HL-60/S4 treated with phorbol 12-myristate 13-acetate at 8.2 ng/mL for 4 days and 3 days (cell line): ENCODE measurements around the gene ABCB9.

ENCODE experiments used
- in situ Hi-C: fragments of 300-500 bp; cut with MboI; formaldehyde crosslinking; loops from 2 replicates; pipeline ENCODE4 v1.15.0; 2022; ENCODE audit warnings: low sequenced_read_pairs

The ABCB9 gene

DNA sequence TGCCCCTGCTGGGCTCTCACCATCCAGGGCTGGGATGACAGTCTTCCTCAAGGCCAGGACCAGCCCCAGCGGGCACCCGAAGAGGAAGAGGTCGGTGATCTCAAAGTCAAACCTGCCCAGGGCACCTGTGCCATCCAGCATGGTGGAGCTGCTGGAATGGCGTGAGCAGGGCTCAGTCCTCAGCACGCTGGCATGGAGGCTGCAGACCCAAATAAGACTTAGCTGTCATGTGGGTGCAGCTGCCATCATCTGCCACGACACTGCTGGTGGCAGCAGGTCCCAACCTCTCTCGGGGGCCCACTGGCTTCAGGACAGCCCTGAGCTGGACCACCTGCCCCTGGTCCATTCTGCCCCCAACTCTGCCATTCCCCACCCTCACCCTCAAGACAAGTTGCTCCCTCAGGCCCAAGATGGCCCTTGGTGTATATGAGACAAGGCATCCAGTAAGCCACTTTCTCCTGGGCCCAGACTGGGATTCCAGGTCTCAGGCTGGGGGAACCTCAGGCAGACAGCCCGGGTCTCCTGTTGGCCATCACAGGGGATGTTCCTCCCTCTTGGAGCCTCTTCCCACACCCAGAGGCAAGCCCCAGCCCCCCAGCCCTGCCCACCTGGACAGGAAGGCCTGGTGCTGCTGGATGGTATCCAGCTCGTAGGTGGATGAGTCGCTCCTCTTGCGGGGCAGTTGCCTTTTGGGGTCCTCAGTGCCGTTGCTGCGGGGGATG lies 28.7 kb upstream of the ABCB9 start:
- in situ Hi-C loops, result no loop called here

DNA sequence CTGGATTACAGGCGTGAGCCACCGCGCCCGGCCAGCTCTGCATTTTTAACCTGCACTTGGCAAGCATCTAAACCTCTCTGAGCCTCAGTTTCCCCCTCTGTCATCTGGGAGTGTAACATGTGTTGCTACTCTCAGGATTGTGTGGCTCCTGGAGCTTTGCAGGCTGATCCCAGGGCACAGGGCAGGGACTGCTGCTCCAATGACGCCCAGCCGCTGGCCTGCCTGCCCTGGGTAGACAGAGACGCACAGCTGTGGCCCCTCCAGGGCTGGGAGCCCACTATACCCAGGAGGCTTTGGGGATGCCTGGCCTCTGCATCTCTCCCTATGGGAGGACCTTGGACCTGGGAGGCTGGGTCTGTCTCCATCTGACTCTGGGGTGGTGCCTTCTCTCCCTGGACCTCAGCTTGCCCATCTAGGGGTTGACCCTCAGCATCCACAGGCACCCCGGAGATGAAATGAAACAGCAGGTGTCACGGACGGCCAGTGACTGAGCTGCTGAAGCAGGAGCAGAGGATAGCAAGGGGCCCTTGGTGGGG lies 27.9 kb upstream of the ABCB9 start:
- in situ Hi-C loops, result no loop called here

DNA sequence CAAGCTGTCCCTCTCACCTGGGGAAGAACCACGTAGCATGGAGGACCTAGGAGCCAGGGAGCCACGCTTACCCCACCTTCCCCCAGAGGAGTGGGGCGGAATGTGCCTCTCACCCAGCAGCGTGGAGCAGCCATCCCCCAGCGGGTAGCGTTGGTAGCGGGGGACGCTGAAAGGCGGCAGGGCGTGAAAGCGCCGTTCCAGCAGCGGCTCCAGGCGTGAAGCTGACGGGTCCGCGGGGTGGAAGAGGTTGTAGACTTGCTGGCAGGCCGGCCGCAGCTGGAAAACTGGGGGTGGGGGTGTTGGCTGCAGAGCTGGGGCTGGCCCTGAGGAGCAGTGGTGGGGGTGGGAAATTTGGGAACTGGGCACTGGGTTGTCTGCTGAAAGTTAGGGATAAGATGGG lies 26.1 kb upstream of the ABCB9 start:
- in situ Hi-C loops, result no loop called here

DNA sequence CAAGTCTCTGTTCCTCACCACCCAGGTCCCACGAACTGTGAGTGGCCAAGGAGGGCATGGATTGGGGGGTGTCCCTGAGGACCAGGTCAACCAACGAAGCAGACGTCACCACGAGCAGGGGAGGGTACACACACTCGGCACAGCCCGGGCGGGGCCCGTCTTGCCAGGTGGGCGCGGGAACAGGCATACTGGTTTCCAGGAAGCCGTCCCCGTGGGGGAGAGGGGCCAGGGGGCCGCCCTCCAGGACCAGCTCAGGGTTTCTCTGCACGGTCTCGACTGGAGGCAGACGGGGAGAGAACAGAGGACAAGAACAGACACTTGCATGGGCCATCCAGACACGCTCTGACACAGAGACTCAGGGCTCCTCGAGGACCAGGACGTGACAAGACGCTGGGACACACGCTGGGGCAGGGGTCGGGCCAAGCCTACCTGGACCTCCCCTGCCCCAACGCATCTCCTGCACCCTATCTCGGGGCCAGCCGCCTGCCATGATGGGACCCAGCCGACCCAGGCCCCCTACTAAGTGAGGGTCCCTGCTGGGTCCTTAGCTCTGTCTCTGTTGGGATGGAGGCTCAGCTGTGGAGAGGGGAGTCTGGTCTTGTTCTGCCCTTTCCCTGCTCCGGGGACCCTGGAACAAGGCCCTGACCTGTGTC lies 25.5 kb upstream of the ABCB9 start:
- in situ Hi-C loops, result no loop called here

DNA sequence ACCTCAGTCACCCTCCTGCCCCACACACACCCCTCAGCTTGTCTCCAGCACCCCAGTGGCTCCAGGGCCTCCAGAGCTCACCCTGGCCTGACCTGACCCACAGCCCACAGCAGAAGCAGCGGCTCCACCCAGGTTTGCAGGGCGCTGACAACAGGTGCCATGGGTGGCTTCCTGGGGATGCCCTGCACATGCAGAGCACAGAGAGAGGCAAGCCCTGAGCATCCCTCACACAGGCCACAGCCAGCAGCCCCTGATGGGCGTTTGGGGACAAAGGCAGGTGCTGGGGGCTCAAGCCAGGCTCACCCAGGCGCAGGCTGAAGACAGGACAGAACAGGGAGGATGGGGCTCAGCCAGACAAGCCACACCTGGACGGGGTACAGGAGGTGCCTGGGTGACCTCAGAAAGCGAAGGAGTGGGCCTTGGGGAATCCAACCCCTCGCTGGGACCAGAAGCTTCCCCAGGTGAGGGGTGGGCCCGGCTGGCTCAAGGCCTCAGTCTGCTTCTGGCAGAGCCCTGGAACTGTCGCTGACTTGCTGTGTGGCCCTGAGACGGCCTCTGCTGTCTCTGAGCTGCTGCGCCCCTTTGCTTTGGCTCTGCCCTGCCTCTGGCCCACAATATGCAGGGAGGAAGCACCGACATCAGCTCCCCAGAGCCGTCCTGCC lies 24.8 kb upstream of the ABCB9 start:
- in situ Hi-C loops, result no loop called here

DNA sequence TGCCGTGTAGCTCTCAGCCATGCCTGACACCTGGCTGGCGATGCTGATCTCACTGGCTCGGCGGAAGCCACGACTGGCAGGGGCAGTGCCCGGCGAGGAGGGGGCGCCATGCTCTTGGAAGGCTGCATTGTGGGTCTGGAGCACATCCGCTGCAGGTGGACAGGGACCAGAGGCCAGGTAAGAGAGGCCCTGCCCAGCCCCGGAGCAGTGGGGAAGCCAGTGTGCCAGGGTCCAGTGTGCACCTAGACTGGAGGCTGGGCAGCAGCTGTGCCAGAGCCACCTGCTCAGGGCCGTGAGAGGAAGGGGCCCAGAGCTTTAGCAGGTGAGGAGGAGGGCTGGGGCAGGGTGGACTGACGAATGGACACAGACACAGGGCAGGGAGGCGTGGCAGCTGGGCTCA lies 24.3 kb upstream of the ABCB9 start:
- in situ Hi-C loops, result no loop called here

DNA sequence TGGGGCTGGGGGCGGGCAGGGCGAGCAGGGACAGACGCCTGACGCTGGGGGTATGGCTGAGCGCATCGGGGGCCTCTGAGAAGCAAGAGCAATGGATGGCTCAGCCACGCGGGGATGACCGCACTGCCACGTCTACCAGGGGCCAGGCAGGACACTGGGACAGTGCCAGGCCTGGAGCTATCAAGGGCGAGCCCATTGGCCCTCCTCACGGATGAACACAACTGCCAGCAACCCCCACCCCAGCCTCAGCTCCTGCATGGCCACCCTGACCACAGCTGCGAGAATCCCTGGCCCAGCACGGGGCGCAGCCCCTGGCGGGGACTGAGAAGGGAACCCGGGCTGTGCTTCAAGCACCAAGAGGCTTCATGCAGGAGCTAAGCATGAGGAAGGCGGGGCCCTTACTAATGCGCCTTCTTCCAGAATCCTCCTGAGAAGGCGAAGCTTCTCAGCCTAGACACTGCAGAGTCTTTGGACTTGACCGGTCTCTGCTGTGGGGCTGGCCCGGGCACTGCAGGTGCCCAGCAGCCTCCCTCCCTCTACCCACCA lies 23.7 kb upstream of the ABCB9 start:
- in situ Hi-C loops, result no loop called here

DNA sequence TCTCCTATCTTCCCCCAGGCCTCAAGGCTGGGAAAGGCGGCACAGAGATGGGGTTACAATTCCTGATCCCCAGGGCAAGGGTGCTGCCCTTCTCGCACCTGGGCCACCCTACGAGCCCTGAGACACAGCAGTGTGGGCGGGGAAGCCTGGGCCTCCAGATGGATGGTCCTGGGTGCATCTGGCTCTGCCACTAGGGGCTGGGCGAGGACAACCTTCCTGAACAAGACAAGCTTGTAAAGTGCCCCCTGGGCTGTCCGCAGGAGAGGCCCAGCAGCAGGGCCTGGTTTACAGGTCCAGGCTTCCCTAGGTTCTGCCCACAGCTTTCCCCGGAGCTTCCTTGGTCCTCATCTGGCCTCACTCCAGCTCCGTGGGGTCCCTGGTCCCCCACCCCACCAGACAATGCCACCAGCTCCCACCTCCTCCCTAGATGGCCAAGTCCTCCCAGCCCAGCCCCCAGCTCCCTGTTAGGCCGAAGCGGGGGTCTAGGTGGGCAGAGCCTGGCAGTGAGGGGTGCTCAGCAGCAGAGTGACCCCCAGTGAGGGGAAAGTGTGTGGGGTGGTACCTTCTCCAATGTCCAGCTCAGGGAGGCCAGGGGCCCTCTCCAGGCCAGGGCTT lies 23.1 kb upstream of the ABCB9 start:
- in situ Hi-C loops, result no loop called here

DNA sequence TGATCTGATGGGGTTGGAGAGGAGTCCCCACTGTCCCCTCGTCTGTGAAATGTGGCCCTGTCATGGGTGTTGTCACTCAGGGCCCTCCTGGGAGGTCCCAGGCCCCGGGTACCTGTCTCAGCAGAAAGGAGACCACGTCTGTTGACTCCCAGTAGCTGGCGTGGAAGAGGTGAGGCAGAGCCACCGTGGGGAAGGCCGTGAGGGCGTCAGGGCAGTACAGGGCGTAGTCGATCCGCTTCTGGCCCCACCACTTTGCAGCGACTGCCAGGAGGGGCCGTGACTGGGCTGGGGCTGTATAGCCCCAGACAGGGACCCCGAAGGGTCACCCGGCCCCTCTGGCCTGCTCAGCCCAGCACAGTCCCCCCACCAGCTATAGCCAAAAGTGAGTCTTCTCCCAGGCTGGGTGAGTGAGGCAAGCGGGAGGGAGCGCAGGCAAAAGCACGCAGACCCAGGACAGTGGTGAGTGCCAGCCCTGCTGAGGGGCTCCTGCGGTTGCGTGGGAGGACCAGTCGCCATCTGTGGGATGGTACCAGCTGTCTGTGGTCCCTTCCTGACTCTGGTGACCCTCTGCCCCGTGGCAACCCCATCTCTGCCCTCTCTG lies 22.4 kb upstream of the ABCB9 start:
- in situ Hi-C loops, result no loop called here

DNA sequence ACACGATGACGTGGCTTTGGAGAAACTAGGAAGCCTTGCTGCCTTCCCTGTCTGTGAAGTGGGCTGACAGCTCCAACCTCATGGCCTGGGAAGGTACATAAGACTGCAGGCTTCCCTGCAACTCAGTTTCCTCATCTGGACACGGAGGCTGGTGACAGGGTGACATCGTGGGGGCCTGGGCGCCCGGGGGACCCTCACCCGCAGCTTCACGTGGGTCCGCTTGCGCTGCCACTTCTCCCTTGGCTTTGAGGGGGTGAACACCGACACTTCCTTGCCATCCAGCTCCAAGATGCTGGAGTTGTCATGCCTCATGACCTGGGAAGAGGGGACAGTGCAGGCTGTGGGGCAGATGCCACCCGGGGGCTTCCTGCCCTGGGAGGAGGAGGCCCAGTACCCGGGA lies 21.8 kb upstream of the ABCB9 start:
- in situ Hi-C loops, result no loop called here

DNA sequence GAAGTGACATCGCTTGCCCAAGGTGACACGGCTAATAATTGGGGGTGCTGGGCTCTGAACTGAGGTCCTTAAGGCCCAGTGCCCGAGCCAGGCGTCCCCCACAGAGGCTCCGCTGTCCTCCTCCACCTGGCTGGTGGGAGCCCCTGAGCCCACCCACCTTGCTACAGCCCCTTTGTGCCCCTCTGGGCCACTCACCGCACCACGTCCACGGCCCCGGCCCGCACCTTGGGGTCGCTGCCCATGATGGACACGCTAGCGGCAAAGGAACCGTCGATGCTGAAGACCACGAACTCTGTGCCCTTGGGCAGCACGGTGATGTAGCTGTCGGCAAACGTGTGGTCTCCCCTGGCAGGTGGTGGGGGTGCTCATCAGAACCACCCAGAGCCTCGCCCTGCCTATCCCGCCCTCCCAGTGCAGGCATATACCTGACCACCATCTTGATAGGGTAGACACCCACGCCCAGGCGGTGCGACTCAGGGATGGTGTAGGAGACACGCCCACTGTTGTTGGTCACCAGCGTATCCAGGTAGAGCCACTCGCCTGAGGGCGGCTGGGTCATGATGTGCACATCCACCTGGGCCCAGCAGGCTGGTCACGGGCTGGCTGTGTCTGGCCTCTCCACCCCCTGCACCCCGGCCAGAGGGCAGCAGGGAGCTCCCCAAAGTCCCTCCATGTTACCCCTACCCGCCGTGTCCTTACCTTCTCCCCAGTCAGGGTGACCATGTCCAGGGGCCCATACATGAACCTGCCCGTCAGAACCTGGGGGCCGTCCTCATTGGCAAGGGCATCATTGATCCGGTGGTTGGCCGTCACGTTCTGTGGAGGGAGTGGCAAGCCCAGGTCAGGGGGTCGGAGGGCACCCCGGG lies 21.1 kb upstream of the ABCB9 start:
- in situ Hi-C loops, result no loop called here

DNA sequence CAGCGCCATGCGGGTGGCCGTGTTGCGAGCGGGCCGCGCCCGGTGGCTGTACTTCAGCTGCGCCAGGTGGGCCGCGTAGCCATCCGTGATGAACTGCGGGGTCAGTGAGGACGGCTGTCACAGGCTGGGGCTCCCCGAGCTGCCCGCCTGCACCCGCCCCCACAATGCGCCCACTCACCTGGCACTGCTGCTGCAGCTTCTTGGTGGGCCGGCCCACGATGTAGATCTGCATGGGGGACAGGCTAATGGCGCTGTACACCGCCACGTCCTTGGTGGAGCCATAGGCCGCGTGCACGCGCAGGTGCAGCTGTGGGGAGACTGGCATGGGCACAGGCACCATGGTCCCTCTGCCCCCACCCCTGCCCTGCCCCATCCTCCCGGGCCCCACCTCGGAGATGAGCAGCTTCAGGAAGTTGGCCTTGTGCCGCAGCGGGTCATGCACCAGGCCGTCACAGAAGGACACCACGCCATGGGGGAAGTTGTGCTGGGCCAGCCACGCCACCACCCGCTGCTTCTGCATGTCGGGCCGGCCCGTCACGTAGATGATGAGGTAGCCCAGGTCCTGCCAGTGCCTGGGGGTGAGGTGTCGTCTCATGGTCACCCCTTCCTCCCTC lies 20.1 kb upstream of the ABCB9 start:
- in situ Hi-C loops, result no loop called here

DNA sequence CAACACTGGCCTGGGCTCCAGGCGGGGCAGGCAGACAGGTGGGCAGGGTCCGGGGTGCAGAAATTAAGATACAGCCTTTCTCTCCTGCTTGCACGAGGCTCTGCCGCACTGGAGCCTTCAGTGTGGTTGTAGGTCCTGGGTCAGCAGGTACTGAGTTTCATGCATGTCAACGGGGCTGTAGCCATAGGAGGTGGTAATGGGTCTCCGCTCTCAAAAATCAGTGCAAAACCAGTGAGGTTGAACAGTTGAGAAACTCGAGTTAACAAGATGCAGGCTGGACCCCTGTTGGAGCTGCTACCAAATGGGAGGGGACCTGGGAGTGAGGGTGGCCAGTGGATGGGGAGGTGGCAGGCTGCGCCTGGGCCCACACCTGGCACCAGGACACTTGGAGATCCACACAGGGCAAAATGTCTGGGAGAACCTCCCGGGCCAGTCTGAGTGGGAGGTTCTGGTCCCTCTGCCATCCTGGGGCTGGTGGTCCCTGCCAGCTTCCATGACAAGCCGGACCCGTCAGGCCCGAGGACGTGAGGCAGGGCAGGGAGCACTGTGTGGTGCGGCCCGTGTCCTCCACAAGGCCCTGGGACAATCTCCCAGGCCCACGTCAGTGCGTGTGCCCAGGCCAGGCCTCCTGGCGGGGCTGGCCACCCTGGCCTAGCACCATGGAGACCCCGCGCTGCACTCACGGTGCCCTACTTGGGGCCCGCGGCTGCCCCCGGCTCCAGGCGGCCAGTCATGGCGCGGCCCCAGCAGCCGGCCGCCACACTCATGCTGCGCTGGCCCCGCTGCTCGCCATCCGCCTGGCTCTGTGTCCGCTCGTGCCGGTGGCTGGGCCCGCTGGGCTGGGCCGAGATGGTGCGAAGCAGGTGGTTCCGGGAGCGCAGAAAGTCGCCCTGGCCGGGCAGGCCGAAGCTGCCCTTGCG lies 19.3 kb upstream of the ABCB9 start:
- in situ Hi-C loops, result no loop called here

DNA sequence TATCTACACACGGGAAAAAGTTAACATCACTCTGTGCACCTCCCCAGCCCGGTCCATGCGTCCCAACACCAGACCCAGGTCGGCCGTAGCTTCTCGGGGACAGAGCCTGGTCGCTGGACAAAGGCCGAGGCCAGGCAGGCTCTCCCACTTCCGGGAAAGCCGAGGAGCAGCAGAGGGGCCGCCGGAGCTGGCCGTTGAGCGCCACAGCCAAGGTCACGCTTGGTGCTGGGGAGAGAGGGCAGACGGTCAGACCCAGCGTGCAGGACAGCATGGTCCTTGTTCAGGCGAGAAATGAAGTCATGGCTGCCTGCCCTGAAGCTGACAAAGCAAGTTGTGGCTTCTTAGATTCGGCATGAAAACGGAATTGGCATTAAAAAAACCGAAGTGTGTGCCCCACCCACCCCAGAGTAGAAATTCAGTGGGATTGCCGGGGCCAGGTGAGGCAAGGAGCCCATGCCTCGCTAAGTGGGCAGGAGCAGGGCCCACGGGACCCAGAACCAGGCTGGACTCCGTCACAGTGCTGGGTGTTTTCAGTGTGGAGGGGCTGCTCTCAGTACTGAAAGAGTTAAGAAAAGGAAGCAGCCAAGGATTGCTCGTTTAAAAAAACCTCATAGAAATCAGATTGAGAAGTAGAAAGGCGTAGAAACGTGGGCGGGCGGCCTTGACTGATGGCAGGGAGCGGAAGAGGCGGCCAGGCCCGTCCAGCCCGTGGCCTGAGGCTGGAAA lies 18.5 kb upstream of the ABCB9 start:
- in situ Hi-C loops, result no loop called here

DNA sequence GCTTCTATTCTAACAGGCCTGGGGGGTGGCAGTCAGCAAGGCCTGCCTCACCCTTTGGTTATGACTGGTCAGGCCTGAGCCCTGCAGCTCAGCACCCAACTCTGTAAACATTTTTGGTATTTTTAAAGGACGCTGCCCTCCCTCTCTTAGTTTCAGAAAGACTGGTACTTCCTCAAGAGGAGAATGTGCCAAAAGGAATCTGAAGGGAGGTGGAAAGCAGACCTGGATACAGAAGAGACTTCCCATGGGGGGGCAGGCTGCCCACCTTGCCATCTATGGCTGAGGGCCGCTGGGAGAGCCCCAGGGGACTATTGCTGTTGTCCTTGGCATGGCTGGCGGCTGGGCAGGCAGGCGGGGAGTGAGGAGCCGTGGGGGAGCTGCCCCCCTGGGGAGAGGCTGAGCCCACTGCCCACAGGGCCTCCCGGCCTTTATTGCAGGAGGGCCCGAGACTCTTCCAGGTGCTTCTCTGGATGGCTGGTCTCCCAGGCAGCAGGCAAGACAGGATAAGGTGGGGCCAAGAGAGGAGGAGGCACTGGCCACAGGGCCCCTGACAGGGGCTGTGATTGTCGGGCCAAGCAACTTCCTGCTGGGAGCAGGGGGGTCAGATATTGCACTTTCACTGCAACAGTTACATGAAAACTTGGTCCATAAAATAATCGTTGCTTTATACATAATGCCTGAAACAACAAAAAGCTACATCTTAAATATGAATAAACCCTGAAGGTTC lies 17.7 kb upstream of the ABCB9 start:
- in situ Hi-C loops, result no loop called here

DNA sequence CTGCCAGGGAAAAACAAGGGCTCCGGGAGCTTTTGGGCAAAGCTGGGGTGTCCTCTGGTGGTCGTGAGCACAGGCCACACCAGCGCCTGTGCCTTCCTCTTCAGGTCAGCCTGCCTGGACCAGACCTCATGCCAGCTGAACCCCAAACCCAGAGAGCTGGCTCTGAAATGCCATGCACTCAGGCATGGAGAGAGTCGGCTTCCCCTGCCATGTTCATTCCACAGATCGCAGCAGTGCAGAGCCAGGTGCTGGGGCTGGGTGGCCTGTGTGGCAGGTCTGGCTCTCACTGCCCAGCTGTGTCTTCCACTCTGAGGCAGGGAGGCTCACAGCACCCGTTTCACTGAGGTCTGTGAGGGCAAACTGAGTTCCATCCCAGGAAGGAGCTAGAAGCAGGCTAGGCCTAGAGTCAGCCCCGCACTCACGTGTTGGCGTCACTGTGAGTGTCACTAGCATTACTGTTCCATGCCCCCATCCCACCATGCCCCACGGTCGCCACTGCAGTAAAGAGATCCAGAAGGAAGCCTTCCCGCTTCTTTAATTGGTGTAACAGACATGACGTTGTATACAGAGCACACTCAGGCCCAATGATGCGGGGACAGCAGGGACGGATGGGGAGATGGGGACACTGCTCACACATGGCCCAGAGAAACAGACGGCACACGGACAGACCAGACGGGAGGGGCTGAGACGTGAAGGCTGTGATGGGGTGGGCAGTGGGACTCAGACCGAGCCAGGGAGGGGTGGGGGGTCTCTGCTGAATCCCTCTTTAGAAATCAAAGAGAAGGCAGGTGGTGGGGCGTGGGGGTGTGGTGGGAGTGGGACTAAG lies 16.9 kb upstream of the ABCB9 start:
- in situ Hi-C loops, result no loop called here
